NCI-H1436 treated with DMSO at 0.1 percent for 48 hours (cell line): ENCODE results near the gene WDR77.

Experiments
- DNase-seq: peaks from one replicate; lab custom pipeline; 2025; lab: John Stamatoyannopoulos, UW

The WDR77 gene

DNA sequence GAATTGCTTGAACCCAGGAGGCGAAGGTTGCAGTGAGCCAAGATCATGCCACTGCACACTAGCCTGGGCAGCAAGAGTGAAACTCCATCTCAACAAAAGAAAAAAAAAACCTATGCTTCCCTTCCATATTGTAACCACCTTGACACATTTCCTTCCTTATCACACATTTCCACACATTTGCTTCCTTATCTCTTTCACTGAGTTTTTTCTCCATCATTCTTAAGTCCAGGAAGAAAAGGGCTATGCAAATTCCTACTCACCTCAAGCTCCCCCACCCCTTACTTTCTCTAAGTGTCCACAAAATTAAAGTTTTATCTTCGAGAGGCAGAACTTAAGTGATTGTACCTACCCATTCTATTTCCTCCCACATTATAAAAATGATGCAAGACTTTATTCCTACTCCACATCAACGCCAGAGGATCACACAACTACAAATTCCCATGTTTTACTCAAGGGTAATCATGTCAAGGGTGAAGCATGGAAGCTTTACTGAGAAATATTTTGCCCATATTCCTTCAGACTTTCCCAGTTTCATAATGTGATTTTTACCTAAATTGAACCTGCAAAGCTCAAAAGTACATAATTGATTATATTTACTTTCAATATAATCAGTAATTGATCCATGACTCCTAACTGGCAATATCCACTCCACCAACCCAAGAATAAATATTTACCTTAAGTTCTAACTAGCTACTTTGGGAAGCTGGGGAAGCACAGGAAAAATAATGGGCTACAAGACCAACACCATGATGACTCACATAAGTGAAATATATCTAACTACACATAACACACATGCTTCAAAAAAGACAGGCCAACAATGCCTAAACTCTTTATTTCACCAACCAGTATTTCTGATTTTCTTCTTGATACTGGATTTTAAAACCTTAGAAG is 9.3 kb downstream of the WDR77 start:
- no peak for DNase-seq

DNA sequence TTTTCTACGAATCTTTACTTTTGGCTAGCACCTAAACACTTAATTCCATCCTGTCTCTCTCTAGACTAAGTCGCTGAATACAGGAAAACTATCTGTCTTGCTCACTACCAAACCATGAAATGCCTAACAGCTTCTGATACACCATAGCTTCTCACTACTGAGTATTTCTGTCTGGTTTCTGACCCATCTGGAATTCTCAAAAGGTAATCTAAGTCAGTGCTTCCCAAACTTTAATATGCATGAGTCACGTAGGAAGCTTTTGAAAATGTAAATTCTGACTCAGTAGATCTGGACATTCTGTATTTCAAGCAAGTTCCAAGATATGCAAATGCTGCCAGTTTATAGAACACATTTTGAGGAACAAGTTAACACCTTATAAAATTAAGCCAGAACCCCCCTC is 12.3 kb downstream of the WDR77 start:
- no peak for DNase-seq

DNA sequence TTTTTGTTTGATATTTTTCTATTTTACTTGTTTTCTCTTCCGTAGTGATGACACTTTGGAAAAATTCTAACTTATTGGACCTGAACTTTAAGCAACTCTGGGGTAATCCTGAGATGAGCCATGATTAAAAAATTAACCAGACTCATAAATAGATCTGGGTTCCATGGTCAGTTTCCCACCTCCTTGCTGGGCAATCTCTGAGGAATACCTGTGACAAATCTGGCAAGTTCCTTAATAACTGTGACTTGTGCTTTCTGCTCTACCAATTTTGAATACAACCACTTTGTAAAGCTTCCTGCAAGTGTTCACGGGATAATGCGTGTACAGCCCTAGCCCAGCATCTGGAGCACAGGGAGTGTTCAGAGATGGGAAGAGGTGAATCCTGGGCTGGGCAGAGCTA is 24.8 kb downstream of the WDR77 start:
- no peak for DNase-seq

DNA sequence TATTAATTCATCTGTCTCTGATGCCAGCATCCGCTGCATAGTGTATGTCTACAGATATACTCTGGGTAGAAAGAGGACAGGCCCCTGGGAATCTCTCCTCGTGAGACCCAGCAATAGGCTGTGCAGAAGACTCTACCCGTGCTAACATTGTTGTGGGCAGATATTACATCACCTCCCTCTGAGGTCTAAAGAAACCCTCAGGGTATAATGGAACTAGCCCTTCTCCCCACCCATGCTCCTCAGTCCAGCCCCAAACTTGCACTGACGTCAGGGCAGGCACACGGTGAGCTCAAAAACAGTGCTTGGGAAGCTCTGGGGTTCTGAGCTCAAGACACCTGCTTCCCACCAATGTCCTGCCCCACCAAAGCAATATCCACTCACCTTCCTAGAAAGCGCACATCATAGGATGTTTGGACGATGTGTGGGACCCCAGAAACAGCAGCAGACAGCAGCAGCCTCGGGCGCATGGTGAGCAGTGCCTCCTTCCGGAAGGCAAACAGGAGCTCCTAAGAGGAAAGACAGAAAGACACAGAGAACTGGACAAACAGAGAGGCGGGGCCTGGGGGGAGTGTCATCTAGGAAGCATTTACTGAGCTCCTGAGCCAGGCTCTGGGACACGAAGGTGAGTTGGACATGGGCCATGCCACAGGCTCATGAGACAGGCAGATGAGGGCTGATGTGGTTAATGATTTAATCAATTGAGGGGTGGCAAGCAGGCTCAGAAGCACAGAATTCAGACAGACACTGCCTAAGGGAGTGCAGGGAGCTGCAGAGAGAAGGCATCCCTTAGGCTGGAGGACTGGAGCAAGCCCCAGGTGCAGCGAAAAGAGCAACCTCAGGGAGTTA is 26.3 kb downstream of the WDR77 start:
- no peak for DNase-seq

DNA sequence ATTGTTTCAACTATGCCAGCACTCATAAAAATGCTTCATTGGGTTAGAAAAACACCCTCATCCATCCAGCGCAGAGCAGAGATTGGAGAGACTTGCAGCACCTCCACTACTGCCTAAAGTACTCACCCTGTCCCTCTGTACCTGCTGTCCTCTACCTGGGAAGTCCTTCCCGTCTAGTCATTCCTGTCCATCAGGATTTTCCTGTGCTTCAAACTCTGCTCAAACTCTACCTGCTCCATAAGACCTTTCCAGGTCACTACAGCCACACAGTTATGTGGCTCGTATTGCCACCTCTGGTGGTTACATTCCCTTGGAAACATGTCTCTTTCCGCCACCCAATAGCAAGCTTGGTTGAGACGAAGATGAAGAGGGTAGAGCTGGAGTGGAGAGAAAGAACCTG is 28.7 kb downstream of the WDR77 start:
- no peak for DNase-seq

DNA sequence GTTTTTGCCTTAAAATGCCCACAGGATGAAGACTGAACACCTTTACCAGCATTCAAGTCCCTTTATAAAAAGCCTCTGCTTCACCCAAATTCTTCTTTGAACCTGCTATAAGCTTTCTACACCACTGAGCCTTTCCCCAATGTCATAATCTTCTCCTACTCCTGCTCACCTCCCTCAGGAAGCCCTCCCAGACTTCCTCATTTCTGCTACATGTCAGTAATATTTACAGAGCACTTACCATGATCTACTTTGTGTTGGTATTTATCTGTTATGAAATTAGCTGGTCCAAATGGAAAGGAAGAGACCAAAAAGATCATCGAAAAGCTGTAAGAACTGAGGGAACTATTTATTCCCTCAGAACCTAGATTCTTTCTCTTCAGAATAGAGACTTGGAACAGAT is 30.0 kb downstream of the WDR77 start:
- no peak for DNase-seq

DNA sequence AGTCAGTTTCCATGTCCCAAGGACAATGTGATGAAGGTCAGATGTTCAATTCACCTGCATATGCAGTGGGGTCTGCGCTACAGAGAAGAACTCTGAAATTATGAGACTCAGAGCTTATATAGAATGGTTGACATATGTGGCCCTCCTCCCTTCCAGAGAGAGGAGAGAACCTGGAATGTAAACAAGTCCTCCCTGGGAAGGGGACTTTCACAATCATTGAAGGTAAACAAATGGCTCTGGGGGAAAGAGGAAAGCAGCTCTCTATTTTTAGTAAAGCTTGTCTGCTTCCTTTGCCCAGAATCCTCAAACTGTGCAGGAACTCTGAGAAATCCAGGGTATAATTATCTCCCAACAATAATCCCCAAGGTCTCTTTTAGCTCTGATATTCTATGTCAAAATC is 31.3 kb downstream of the WDR77 start:
- DNase-seq = no peak

DNA sequence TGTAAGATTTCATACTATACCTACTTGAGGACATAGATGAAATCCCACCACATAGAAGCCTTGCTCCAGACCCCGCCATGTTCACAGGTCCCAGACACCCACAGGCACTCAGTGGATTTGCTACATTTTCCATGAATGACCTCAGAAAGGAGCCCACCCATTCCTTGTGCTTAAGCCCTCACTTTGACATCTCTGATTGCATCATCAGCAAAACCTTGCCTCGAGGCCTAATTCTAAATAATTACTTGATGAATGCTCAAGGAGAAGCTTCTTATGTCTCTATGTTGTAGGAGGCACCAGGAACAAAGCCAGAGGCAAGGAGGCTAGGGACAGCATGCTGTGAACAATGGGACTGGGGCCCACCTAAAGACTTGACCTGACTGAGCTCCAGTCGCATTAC is 33.6 kb downstream of the WDR77 start:
- DNase-seq = no peak

DNA sequence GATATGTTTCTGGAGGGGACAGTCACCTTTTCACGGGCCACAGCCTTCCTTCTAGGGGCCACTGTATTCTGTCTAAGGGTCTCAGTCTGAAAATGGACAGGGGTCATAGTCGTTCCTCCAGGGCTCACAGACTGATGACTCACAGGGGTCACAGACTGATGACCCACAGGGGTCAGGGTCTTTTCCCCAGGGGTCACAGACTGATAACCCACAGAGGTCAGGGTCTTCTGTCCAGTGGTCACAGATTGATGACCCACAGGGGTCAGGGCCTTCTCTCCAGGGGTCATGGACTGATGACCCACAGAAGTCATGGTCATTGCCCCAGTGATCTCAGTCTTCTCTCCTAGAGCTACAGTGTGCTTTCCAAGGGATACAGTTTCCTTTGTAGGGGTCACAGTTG is 34.3 kb downstream of the WDR77 start:
- DNase-seq = no peak

DNA sequence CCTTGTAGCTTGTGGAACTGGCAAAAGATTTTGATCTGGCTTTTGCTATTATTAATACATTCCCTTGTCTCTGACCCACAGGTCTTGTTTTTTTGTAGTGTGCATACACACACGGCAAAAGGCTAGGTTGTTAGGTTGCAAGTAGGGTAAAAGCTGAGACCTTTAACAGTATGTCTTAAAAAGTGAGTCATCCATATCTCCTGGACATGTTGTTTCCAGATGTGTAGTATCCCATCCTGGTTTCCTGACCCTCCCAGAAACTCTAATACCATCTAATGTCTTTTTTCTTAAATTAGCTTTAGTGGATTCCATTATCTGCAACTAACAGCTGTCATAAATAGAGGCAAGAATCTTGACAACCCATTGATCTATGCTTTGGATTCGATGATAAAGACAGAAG is 36.2 kb downstream of the WDR77 start:
- no peak for DNase-seq

DNA sequence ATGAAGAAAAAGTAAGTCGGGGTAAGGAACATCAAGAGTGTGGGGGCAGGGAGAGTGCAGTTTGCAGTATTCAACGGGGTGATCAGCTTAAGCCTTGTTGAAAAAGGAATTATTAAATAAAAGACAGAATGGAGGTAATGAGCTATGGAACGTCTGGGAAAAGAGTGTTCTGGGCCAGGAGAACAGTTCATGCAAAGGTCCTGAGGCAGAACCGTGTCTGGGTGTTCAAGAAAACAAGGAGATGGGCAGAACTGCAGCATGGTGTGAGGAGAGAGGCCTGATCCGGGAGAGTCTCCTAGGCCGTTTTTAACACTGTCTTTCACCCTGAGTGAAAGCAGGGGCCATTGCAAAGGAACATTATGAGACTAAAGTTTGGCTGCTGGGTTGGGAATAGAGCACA is 41.8 kb downstream of the WDR77 start:
- no peak for DNase-seq

DNA sequence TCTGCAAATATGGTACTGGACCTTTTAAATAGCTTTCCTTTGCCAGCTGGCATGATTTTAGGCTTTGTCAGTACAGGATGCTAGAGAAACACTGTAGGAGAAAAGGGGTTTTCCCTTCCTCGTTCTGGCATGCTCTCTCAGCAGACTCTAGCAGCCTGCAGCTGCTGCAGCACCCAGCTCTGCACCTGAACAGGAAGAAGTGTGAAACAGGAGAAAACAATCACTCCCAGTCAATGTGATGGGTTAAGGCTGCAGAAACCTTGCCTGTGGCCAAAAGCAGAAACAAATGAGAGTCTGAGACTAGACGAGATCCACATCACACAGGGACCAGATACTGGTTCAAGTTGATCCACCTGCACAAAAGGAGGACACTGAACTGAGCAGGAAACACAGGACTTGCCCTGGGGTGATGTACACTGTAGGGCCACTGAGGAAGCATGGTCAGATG is 42.7 kb downstream of the WDR77 start:
- DNase-seq = no peak

DNA sequence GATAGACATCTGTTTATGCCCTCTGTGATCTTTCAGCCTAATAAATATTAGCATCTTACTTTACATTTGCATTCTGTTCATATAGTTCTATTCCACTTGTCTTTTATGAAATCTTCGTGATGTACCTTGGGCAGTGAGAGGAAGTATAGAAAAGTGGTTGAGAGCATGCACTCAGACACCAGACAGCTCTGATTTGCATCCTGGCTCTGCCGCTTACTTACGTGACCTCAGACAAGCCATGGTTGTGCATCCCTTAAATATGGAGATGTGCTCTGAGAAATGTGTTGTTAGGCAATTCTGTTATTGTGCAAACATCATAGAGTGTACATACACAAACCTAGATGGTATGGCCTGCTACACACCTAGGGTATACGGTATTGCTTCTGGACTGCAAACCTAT is 44.5 kb downstream of the WDR77 start:
- no peak for DNase-seq

DNA sequence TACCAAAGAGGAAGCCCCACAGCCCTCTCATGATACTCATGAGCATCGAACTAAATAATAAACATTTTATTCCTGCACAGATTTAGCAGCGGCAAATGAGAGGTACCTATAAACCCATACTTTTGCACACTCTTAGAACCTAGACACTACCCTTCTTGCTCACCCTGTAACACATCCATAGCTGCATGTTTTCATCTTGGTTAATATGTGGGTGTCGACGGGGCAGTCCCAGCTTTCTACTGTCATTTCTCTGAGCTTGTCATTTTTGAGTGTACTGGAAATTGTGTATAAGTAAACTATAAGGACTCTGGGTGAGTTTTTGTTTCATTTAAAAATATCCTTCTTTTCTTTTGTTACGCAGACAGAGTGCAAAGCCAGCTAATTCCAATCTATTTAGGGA is 47.0 kb downstream of the WDR77 start:
- DNase-seq = no peak

DNA sequence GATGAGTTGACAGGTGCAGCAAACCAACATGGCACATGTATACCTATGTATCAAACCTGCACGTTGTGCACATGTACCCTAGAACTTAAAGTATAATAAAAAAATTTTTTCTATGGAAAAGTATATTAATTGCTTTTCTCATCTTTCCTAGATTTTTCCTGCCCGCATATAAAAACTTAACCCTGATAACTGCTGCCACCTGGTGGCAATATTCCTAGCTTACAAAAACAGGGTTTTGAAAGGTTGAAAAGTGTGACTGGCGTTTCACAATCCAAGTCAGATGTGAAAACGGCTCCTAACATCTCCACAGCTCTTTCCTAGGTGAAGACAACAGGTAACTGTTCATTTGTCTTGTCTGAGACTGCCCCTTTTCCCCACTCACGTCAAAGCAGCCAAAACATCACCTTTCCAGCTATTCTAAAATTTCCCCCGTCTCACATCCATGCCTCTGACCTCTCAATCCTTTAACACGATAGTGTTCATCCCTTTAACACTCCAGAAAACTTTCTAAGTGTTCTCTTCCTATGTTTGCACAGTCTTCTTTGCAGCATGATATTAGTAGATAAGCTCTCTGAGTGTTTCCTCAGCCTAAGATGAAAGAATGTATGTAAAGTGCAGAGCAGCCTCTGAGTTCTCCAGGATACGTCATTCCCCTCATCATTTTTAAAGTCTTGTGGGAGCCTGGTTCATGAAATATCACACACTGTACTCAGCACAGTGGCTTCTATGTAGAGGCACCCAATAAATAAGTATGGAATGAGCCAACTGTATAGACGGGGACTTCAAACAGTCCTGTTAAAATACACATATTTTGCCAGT is 49.1 kb downstream of the WDR77 start:
- peak; percentile 2 for DNase-seq

DNA sequence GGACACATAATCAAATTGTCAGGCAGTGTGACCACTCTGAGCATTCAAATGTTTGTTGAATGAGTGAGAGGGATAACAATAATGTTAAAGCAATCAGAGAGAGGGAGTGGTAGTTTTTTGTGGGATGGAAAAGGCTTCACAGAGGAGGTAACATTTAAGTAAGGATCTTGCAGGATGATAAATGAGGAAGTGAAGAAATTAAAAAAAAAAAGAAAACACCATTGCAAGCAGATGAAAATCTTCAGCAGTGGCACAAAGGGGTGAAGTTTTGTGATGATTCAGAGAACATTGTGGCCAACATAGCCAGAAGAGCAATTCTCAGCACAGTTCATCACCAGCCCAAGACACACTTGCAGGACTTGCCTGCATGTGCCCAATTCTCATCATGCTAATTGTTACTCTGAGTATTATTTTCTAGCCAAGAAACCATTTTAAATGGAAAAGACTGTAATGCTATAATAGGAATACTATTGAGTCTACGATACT is 56.6 kb downstream of the WDR77 start:
- DNase-seq = no peak

DNA sequence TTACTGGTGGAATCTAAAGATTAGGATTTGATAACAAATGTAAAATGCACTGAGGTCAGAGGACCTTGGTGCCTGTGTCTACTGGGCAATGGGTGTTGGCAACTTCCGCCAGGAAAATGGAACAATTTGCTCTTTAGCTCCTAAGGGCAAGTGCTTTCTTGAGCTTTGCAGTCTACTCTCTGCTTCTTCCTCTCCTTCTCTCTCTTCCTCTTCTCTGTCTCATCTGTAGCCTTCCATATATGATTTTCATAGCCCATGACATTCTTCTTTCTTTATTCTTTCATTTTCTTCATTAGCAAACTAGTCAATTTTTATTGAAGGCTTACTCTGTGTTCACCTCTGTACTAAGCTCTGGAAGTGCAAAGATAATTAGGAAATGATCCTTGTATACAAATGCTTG is 57.0 kb downstream of the WDR77 start:
- no peak for DNase-seq
